ENCODE data around the gene SMG1.

The SMG1 gene

DNA sequence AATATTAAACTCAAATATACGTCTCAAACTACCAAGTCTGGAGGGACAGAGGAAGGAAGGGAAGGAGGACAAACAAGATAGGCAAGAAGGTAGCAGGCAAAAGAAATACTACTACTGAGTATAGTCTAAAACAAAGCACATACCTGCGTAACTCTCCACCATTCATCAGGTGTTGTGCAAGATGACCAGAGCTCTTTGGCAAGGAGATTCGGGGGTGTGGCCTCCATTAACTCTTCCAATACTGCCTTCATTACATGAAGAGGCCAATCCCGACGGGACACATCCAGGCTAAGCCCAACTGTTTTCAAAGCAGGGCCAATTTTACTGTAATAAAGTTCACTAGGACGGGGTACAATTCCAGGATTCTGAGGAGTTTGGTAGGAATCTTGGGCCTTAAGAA lies 86.7 kb downstream of the SMG1 start:
- no peaks in the 10 kb centered on the region for H3K9me2 ChIP-seq (replicated peaks; ENCODE audit: control insufficient read depth, low read length)
- H3K4me3 ChIP-seq (ENCODE audit: low read length) = no peak overlapping the region
- no peak for TF ChIP-seq EZH2phosphoT487 (IDR thresholded peaks at IDR 0.05; ENCODE audit: borderline replicate concordance, low read length)
- TF ChIP-seq, protein P1, sequence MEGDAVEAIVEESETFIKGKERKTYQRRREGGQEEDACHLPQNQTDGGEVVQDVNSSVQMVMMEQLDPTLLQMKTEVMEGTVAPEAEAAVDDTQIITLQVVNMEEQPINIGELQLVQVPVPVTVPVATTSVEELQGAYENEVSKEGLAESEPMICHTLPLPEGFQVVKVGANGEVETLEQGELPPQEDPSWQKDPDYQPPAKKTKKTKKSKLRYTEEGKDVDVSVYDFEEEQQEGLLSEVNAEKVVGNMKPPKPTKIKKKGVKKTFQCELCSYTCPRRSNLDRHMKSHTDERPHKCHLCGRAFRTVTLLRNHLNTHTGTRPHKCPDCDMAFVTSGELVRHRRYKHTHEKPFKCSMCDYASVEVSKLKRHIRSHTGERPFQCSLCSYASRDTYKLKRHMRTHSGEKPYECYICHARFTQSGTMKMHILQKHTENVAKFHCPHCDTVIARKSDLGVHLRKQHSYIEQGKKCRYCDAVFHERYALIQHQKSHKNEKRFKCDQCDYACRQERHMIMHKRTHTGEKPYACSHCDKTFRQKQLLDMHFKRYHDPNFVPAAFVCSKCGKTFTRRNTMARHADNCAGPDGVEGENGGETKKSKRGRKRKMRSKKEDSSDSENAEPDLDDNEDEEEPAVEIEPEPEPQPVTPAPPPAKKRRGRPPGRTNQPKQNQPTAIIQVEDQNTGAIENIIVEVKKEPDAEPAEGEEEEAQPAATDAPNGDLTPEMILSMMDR (IDR thresholded peaks at IDR 0.05; ENCODE audit: low read depth, low read length, poor library complexity, severe bottlenecking) = no peak
- H3K36me3 ChIP-seq (ENCODE audit: control insufficient read depth, low read length) = peaks cover 92% of the 10 kb centered on the region
- H3F3A ChIP-seq (ENCODE audit: control insufficient read depth, insufficient read depth) = peaks cover 5% of the 10 kb centered on the region
- H3K27ac ChIP-seq (ENCODE audit: low read depth, low read length) = no peak overlapping the region
- no peaks in the 10 kb centered on the region for H3K9me3 ChIP-seq (ENCODE audit: control insufficient read depth, insufficient read depth, low read length)
- H3K79me2 ChIP-seq (ENCODE audit: control insufficient read depth, low read length) = peaks cover 8% of the 10 kb centered on the region
- 0 out of 2 replicates have a peak, but pooled peaks cover 3% of the 10 kb centered on the region for H4K20me1 ChIP-seq (ENCODE audit: control insufficient read depth, insufficient read depth, low read depth, low read length)
- no peaks in the 10 kb centered on the region for H3K27me3 ChIP-seq (ENCODE audit: control insufficient read depth, low read length)
- no peak overlapping the region for H3K4me2 ChIP-seq (ENCODE audit: low read length)
- H3K4me1 ChIP-seq (ENCODE audit: control insufficient read depth, low read length) = no peaks in the 10 kb centered on the region

DNA sequence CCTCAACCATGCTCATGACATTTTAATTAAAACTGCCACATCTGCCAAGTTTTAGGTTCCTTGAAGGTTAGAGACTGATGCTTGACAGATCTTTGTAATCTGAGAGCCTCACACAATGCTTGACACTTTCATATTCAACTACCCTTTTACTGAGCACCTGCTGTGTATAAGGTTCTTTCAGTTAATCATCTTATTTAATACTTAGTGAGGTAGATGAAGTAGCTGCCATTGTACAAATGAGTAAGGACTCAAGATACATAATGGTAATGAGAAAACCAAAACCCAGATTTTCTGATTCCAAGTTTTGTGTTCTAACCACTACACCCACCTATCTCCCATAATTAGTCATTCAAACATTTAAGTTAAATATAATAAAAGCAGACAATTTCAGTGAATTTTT lies 89.5 kb downstream of the SMG1 start:
- H3K4me2 ChIP-seq (ENCODE audit: low read length) = no peak overlapping the region
- no peak overlapping the region for H3K27ac ChIP-seq (ENCODE audit: low read depth, low read length)
- no peaks in the 10 kb centered on the region for H3K27me3 ChIP-seq (ENCODE audit: control insufficient read depth, low read length)
- H3F3A ChIP-seq (ENCODE audit: control insufficient read depth, insufficient read depth) = peaks cover 4% of the 10 kb centered on the region
- no peaks in the 10 kb centered on the region for H3K9me3 ChIP-seq (ENCODE audit: control insufficient read depth, insufficient read depth, low read length)
- H3K79me2 ChIP-seq (ENCODE audit: control insufficient read depth, low read length) = no peaks in the 10 kb centered on the region
- H3K36me3 ChIP-seq (ENCODE audit: control insufficient read depth, low read length) = peaks cover 98% of the 10 kb centered on the region
- no peak for TF ChIP-seq EZH2phosphoT487 (IDR thresholded peaks at IDR 0.05; ENCODE audit: borderline replicate concordance, low read length)
- TF ChIP-seq, protein P1 (IDR thresholded peaks at IDR 0.05; ENCODE audit: low read depth, low read length, poor library complexity, severe bottlenecking) = no peak
- H3K9me2 ChIP-seq (replicated peaks; ENCODE audit: control insufficient read depth, low read length) = no peaks in the 10 kb centered on the region
- 0 out of 2 replicates have a peak, but pooled peaks cover 2% of the 10 kb centered on the region for H4K20me1 ChIP-seq (ENCODE audit: control insufficient read depth, insufficient read depth, low read depth, low read length)
- no peaks in the 10 kb centered on the region for H3K4me1 ChIP-seq (ENCODE audit: control insufficient read depth, low read length)
- H3K4me3 ChIP-seq (ENCODE audit: low read length) = no peak overlapping the region

DNA sequence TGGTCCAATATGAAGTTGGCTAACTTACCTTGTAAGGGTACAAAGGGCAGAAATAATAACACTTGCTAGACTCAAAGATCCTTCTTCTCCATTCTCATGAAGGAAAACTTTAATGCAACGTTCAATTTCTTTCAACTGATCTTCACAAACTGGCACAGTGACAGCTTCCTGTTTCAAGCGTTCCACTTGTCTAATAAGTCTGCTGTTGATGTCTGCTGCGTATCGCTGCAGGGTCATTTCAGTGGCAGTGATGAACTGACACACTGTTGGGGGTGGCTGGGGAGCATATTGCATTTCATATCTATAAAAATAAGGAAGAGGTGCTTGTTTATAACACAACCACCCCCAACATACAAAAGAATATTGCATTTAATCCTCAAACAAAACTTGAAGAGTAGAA lies 91.3 kb downstream of the SMG1 start:
- Histone ChIP-seq H3K36me3 (ENCODE audit: control insufficient read depth, low read length) (peaks cover 94% of the 10 kb centered on the region), H3F3A (ENCODE audit: control insufficient read depth, insufficient read depth) (peaks cover 4% of the 10 kb centered on the region), H3K9me3 (ENCODE audit: control insufficient read depth, insufficient read depth, low read length) (no peaks in the 10 kb centered on the region), H3K27me3 (ENCODE audit: control insufficient read depth, low read length) (no peaks in the 10 kb centered on the region), H3K9me2 (replicated peaks; ENCODE audit: control insufficient read depth, low read length) (no peaks in the 10 kb centered on the region), H3K4me3 (ENCODE audit: low read length) (no peak overlapping the region), H3K4me1 (ENCODE audit: control insufficient read depth, low read length) (no peaks in the 10 kb centered on the region), H3K4me2 (ENCODE audit: low read length) (no peak overlapping the region), H3K27ac (ENCODE audit: low read depth, low read length) (no peak overlapping the region), H3K79me2 (ENCODE audit: control insufficient read depth, low read length) (no peaks in the 10 kb centered on the region), H4K20me1 (ENCODE audit: control insufficient read depth, insufficient read depth, low read depth, low read length) (no peaks in the 10 kb centered on the region)
- TF ChIP-seq EZH2phosphoT487 (IDR thresholded peaks at IDR 0.05; ENCODE audit: borderline replicate concordance, low read length) = no peak

DNA sequence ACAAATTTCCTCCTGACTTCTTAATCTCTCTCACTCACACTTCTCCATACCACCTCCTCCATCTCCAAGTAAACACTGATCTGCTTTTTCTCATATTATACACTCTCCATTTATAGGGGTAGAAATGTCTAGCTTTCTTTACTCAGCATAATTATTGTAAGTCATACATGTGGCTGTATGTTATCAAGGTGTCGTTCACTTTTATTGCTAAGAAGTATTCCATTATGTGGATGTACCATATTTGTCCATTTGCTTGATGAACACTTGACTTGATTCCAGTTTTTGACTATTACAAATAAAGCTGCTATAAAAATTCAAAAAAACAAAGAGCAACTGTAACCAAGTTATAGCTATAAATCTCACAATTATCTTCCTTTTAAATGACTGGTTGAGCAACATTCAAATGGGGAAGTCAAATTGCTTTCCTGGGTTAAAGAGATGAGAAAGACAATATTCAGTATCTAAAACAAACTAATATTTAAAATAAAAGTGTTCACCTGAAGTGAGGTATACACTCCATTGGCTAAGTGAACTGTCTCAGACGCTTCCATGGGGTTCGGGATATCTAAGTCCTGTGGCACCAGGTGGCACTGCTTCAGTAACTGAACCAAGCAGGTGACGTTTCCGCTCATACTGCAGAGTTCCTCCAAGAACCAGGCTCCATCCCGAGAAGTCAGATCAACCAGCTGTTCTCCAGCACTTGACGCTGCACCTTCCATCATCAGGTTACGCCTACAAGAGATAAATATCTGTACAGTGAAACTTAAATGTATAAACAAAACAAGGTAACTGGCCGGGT lies 92.3 kb downstream of the SMG1 start:
- Histone ChIP-seq H4K20me1 (ENCODE audit: control insufficient read depth, insufficient read depth, low read depth, low read length) (no peaks in the 10 kb centered on the region), H3K27me3 (ENCODE audit: control insufficient read depth, low read length) (no peaks in the 10 kb centered on the region)
- TF ChIP-seq EZH2phosphoT487 (IDR thresholded peaks at IDR 0.05; ENCODE audit: borderline replicate concordance, low read length) = no peak
- TF ChIP-seq, protein P1 (IDR thresholded peaks at IDR 0.05; ENCODE audit: low read depth, low read length, poor library complexity, severe bottlenecking) = no peak

More for the DNA sequence above, 92.3 kb downstream of the SMG1 start:
- no peak overlapping the region for H3K4me2 ChIP-seq (ENCODE audit: low read length)
- peaks cover 96% of the 10 kb centered on the region for H3K36me3 ChIP-seq (ENCODE audit: control insufficient read depth, low read length)
- H3K4me3 ChIP-seq (ENCODE audit: low read length) = no peak overlapping the region
- no peaks in the 10 kb centered on the region for H3K79me2 ChIP-seq (ENCODE audit: control insufficient read depth, low read length)
- no peak overlapping the region for H3K27ac ChIP-seq (ENCODE audit: low read depth, low read length)
- H3F3A ChIP-seq (ENCODE audit: control insufficient read depth, insufficient read depth) = peaks cover 4% of the 10 kb centered on the region
- no peaks in the 10 kb centered on the region for H3K9me2 ChIP-seq (replicated peaks; ENCODE audit: control insufficient read depth, low read length)
- H3K9me3 ChIP-seq (ENCODE audit: control insufficient read depth, insufficient read depth, low read length) = no peaks in the 10 kb centered on the region
- no peaks in the 10 kb centered on the region for H3K4me1 ChIP-seq (ENCODE audit: control insufficient read depth, low read length)

Measured in DOHH2 (cell line).